Measurements from ENCODE around the gene PI4K2B.

GRCh38 chr4:25233194-25233593, 639 bp upstream of the PI4K2B start:
- TF ChIP-seq CTCF (conservative IDR thresholded peaks at IDR 0.05; ENCODE audit: low read depth, low read length) (no peak), EZH2 (IDR thresholded peaks at IDR 0.05; ENCODE audit: low read length, unreplicated experiment) (no peak)
